D341Med (cell line): ENCODE data around the gene TCF3.

ENCODE experiments used
- DNase-seq: peaks from one replicate; pipeline ENCODE4 v3.0.0; 2012; ENCODE audit warnings: low spot score

TCF3 gene

DNA sequence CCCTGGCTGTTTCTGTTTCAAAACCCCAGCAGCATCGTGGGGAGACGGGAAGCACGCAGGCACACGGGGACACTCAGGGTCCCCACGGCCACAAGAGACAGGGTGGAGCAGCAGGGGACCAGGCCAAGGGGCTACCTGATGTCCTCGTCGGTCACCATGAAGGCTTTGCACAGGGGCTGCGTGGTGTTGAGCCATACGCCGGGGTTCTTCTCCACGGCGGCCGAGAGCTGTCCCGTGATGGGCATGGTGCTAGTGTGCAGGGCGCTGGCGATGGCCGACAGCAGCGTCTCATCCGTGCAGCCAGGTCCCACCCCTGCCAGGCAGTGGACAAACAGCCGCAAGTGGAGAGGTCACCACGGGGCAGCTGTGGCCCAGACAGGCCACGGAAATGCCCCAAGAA is 71.5 kb downstream of the TCF3 start:
- no peak for DNase-seq

DNA sequence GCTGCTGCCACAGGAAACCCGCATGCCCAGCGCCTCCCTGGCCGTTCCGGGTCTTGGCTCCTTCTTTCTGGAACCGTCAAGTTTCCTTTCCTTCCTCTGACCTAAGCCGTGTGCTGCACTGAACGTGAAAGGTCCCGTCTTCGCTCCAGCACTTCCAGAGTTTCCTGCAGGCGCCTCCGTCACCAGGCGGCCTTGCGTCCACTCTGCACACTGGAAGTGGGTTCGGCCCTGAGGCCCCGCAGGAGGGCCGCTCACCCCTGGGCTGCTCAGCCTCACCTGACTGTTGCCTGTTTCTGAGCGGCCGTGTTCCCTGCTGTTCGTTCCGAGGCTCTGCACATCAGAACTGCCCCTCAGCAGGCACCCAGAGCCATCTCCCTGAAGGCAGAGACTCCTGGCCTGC is 72.0 kb downstream of the TCF3 start:
- DNase-seq, result no peak

DNA sequence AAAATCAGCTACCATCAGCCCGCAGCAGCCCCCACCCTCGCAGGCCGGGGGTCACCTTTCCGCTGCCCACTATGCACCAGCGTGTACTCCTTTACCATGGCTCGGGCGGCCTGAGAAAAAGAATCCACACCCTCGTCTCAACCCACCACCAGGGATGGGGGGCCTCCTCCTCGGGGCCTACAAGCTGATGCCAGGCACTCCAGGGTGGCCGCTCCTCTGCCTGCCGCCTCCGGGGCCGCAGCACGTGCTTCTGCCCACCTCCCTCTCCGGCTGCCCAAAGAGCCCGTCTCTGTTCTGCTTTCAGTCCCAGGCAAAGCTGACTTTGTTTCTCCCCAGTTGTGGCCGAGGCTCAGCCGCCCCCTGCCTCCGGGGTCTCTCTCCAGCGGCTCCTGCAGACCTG is 73.2 kb downstream of the TCF3 start:
- DNase-seq, result peak; percentile 33

DNA sequence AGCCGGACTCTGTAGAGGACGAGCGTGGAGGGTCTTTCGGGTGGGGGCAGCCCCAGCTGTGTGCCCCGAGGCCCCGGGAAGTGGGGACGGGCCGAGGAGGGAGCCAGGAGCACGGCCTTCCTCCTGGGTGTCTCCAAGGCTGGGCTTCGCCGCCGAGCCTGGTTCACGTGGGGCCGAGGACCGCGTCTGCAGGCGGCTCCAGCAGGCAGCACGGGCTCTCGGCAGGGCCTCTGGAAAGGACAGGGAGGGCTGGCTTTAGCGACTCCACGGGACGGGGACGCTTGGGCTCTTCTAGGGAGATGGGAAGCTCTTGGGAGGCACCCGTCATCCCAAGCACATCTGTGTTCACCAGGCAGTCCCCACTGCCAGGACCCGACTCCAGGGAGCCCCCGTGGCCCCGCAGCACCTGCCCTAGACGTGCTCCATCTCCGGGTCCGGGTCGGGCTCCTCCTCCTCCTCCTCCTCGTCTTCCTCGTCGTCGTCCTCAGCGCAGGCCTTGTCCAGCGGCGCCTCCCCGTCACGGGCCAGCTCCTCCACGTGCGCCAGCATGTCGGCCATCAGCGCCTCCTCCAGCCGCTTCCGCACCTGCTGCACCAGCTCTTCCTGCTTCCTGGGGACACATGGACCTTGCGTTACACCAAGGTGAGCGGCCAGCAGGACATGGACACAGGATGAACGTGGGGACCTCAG is 74.3 kb downstream of the TCF3 start:
- peak; percentile 23 for DNase-seq

DNA sequence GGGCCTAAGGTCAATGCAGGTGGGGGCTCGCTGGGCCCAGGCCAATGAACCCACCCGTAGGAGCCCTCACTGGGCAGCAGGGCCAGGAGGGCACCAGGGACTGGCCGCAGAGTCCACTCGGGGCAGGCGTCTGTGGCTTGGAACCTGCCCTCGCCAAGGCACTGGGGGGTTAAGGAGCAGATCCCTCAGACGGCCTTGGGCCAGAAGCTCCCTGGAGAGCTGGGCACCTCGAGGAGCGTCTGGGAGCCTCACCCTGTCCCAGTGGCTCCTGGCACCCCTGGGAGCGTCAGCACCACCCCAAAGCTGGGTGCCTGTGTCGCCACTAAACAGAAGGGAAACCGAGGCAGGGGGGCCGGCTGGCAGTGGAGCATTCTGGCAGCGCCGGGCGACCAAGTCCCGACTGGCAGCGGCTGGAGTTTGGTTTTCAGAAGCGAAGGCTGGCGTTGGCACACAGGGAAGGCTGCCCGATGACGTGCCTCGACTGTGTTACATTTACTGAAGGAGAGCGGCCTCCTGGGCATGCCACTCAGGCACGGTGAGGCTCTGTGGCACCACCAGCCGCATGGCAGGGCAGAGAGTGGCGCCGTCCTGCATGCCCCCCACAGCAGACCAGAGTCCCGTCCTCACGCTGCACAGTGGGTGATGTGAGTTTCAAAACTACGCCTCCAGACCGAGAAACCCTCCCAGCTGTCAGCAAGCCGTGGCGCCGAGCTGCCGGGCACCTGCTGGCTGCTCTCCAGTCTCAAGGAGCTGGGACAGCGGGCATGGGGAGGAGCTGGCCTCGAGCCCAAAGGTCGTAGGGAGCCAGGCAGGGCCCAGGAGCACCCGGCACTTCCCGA is 75.1 kb downstream of the TCF3 start:
- peak; percentile 20 for DNase-seq

DNA sequence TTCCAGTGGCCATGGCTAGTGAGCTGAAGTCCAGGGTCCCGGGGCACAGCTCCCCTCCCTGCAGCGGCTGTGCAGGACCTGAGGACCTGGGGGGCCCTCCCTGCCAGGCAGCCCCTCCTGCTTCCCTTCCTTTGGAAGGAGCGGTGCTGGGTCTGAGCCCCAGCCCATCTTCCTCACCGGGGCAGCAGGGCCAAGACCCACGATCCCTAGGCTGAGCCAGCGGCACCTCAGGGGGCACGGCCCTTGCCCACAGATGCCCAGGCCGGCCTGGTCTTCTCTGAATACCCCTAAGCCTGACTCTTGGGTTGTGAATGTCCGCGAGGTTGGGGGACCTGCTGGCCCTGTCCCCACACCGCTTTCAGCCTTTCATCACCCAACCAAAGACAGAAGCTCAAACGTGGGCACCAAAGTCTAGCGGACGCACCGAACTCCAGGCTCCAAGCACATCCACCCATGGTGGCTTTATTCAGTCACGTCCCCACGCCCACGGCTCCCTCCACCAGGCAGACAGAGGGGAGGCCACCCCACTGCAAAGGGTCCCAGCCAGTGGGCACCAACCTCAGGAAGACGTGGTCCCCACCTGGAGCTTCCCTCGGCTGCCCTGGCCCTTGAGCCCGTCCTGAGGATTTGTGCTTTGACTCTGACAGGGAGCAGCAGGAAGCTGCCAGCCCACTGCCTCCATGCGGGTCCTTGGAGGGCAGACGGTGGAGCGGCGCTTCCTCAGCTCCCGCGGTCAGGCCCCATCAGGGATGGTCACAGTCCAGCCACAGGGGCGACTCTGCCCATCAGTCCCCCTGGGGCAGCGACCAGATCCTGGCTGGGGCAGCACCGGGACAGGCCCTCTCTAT is 75.9 kb downstream of the TCF3 start:
- peak; percentile 22 for DNase-seq

DNA sequence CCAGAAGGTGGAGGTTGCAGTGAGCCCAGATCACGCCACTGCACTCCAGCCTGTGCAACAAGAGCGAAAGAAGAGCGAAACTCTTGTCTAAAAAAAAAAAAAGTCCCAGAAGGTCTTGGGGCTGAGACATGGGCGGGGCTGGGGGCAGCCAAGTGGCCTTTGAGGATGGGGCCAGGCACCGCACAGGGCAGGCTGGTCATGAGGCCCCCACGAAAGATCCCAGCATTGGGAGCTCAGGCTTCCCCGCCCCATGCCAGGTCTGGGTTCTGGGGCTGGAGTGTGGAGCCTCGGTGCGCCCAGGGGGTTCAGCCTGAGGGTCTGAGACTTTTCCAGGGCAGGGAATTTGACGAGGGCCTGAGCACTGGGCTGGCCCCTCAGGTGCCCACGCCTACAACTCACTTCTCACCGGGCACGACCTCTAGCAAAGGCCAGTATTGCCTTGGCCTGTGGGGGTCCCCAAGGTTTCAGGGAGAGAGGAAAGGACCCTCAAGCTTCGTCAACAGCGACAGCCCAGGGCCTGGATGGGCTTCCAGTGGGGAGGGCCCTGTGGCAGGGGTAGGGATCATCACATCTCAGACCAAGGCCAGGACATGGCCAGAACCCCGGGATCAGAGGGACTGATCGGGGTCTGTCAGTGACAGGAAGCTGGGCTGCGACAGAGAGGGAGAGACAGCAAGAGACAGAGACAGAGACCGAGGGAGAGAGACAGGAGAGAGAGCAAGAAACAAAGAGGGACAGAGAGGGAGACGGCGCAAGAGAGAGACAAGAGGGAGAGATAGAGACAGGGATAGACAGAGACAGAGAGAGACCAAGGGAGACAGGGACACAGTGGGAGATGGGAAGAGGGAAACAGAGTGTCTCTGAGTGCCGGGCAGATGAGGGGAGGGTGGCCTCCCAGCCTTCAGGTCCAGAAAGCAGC is 76.8 kb downstream of the TCF3 start:
- no peak for DNase-seq

DNA sequence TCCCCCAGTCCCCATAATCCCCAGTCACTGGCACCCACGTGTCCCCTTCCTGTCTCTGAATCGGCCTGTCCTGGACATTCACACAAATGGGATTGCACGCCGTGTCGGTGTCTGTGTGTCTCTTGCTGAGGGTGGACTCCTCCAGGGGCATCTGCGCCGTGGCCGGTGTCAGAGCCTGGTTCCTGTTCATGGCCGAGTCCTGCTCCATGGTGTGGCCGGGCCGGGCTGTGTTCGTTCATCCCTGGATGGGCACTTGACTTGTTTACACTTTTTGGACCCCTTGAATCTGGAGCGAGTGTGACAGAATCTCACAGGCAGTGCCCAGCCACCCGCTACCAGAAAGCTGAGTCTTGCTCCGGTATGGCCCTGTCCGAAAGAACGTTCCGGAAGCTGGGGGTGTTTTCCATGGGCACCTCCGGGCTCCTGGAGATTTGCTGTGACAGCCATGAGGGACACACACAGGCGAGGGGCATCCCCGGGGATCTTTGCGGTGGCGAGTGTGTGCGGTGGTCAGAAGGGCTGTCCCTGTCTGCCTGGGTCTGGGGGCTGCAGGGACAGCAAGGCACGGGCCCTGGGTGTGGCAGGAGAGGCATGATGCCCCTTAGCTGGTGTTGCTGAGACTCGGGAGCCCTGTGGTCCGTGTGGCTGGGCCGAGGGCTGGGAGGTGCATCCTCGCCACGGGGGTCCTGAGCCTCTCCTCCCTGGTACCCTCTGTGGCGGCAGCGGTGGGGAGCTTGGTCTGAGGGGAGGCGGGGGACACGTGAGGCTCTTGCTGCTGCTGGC is 77.9 kb downstream of the TCF3 start:
- DNase-seq, result peak; percentile 27

DNA sequence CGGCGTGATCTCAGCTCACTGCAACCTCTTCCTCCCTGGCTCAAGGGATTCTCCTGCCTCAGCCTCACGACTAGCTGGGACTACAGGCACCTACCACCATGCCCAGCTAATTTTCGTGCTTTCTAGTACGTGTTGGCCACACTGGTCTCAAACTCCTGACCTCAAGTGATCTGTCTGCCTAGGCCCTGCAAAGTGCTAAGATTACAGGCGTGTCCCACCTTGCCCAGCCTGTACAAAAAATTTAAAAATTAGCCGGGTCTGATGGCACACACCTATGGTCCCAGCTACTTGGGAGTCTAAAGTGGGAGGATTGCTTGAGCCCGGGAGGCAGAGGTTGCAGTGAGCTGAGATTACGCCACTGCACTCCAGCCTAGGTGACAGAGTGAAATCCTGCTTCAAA is 79.6 kb downstream of the TCF3 start:
- DNase-seq, result no peak

DNA sequence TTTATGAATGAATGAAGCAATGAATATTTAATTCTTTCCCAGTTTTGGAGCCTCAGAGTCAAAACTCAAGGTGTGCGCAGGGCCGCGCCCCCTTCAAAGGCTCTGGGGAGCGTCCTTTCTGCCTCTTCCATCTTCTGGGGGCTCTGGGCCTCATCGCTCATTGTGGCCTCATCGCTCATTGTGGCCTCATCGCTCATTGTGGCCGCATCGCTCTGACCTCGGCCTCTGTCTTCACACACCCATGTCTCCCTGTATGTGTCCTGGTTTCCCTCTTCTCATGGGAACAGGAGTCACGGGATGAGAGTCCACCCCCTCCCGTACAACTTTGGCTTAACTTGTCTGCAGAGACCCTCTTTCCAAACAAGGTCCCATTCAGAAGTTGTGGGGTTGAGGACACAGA is 81.1 kb downstream of the TCF3 start:
- DNase-seq, result no peak

DNA sequence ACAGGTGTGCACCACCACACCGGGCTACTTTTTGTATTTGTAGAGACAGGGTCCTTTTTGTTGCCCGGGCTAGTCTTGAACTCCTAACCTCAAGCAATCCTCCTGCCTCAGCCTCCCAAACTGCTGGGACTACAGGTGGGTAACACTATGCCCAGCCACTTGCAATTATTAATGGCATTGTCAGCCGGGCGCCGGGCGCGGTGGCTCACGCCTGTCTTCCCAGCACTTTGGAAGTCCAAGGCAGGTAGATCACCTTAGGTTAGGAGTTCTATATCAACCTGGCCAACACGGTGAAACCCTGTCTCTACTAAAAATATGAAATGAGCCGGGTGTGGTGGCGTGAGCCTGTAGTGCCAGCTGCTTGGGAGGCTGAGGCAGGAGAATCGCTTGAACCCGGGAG is 81.6 kb downstream of the TCF3 start:
- no peak for DNase-seq

DNA sequence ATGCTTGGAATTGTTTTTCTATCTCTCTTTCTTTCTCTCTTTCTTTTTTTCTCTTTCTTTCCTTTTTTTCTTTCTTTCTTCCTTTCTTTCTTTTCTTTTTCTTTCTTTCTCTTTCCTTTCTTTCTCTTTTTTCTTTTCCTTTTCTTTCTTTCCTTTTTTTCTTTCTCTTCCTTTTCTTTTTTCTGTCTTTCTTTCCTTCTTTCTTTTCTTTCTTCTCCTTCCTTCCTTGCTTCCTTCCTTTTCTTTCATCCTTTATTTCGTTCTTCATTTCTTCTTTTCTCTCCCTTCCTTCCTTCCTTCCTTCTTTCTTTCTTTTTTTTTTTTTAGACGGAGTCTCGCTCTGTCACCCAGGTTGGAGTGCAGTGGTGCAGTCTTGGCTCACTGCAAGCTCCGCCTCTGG is 82.4 kb downstream of the TCF3 start:
- DNase-seq, result no peak

DNA sequence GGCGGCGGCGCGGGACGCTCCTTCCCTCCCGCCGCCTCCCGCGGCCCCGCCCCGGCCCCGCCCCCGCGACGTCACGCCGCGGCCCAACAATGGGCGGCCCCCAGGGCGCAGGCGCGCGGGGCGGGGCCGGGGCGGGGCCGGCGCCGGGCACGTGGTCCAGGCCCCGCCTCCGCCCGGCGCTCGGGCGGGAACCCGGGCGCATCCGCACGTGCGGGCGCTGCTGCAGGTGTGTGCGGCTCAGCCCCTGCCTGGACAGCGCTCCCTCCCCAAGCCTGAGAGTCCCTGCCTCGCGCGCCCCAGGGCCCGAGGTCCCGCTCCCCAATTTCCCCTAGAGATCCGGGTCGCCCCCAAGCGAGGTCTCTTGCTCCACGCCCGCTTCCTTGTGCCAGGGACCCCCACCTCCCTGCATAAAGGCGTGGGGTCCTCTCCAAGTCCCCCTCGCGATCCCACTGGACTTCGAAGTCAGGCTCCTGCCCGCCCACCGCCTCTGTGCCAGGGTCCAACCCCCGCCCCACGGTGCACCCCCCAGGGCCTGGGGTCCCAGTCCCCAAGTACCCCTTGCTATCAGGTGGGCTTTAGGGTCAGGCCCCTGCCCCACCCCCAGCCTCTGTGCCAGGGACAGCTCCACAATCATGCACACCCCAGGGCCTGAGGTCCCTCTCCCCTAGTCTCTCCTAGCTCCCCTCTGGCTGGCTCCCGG is 83.9 kb downstream of the TCF3 start, which contains the start of gene MEX3D:
TSS of gene MEX3D (minus strand) at position 6 of the 700 bp plus-strand sequence. CDS start 267 bp downstream, outside the sequence.
- DNase-seq, result peak; percentile 100

DNA sequence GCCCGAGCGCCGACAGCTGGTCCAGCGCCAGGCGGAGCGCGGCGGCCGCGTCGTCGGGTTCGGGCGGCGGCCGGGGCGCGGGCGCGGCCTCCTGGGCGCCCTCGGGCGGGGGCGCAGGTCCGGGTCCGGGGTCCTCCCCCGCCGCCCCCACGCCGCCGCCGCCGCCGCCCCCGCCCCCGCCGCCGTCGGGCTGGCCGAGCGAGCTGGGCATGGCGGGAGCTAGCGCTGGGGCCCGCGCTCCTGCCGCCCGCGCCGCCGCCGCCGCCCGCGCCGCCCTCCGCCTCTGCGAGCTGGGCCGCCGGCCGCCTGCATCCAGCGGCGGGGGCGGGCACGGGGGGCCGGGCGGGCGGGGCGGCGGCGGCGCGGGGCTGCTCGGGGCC is 84.6 kb downstream of the TCF3 start:
- no peak for DNase-seq

DNA sequence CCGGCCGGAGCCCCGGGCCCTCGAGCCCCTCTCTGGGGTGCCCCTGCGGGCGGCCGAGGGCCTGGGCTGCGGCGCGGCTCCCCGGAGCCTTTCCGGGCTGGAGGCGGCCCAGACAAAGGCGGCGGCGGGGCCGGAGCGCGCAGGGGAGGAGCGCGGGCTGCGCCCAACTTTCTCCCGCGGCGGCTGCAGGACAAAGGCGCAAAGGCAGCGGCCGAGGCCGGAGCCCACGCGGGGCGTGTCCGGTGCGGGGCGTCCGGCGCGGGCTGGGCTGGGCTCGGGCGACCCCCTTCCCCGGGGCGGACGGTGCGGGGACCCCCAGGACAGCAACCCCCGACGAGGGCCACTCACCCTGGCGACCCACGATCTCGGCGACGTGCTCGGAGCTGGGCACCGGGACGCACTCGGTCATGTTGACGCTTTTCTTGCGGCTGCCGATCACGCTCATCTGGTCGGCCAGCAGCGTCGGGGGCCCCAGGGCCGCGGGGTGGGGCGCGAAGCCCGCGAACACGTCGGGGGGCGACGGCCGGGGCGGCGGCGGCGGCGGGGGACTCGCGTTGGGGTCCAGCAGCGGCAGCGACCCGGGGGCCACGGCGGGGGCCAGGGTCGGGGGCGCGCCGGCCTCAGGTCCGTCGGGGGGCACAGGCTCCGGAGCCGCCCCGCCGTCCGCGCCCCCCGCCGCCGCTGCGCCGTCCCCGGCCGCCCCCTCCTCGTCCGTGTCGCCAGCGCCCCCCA is 85.1 kb downstream of the TCF3 start:
- peak; percentile 68 for DNase-seq

DNA sequence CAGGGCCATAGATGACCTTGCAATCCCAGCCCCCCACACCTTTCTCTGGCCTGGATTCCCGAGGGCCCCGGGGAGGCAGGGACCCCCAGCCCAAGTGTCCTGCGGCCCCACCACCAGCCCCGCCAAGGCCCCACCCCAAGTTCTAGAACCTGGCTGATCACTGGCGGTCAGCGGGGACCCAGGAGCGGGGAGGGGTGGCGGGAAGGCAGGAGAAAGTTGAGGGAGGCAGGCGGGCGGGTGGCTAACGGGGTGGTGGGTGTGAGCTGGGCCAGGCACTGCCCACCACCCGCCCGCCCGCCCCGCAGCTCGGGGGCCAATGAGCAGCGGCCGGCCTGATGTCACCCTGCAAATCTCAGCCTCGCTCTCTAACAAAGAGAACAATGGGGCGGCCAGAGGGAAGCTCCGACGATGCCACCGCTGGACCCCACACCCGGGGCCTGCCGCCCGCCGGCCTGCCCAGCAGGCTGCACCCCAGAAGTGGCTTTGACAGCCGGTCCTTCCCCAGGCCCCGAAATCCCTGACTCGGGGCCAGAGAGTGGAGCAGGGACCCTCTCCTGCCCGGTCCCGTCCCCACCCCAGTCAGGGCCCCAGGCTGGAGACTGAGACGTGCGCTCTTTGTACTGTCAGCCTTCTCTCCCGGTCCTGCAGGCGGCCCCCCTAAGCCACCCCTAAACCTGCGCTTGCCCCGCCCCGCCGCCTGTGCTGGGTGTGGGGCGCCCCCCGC is 85.9 kb downstream of the TCF3 start:
- DNase-seq, result peak; percentile 92

DNA sequence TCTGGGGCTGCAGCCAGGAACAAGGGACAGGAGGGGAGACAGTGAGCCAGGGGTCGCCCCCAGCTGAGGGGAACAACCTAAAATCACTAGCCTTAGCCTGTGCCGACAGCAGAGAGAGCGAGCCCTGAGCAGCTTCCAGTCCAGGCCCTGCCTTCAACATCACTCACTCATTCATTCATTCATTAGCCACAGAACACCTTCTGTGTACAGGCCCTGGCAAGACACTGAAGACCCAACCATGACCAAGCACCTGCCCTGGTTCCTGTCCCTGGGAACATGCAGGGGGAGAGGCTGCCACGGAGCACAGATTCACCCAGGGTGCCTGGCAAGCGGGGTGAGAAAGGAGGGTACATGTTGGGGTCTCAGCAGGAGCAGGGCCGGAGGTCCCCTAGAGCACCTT is 89.2 kb downstream of the TCF3 start:
- peak; percentile 22 for DNase-seq

DNA sequence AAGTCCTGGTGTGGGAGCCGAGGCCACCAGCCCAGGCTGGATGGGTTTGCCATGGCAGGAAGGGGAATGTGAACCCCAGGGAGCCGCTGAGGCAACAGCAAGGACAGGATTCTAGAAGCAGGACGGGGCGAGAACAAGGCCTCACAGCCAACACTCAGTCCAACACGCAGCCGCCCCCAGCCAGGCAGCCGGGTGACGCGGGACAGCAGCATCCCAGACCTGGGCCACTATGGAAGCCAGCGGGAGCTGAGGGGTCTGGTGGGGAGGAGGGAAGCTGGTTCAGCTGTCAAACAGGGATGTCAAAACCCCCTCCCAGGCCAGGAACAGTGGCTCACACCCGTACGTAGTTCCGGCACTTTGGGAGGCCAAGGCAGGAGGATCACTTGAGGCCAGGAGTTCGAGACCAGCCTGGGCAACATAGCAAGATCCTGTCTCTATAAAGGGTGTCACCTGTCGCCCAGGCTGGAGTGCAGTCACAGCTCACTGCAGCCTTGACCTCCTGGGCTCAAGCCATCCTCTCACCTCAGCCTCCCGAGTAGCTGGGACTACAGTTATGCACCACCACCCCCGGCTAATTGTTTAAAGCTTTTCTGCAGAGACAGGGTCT is 91.1 kb downstream of the TCF3 start:
- peak; percentile 23 for DNase-seq
